IgD-negative memory B cell (primary cell): Measurements from ENCODE around the gene RERE. TPM values are rescaled to one million over a fixed set of nuclear protein-coding genes. Genes with fewer than 3 reads are reported as not detected.
A peak's percentile ranks its signal among the peaks of the same experiment; 100 is the strongest.

Experiments
- H3K27ac Mint-ChIP-seq, 3 donors: one replicate each; pipeline ENCODE4 v1.8.0; 2020 to 2022; ENCODE audit warnings: mild to moderate bottlenecking in 3 of 3, mixed read lengths in 3 of 3, moderate library complexity in 1 of 3
- H3K27me3 Mint-ChIP-seq: one replicate; pipeline ENCODE4 v1.8.0; 2021; ENCODE audit warnings: mixed read lengths
- H3K36me3 Mint-ChIP-seq: one replicate; pipeline ENCODE4 v1.8.0; 2020; ENCODE audit warnings: mild to moderate bottlenecking, mixed read lengths
- H3K4me1 Mint-ChIP-seq, 3 donors: one replicate each; pipeline ENCODE4 v1.8.0; 2020 to 2022; ENCODE audit warnings: mixed read lengths in 3 of 3, mild to moderate bottlenecking in 1 of 3
- H3K4me3 Mint-ChIP-seq, 4 donors: one replicate each; pipeline ENCODE4 v1.8.0; 2020 to 2022; ENCODE audit warnings: mild to moderate bottlenecking in 4 of 4, mixed read lengths in 4 of 4, moderate library complexity in 3 of 4
- H3K9me3 Mint-ChIP-seq, 3 donors: one replicate each; pipeline ENCODE4 v1.8.0; 2020 to 2021; ENCODE audit warnings: mixed read lengths in 3 of 3, mild to moderate bottlenecking in 1 of 3
- polyA plus RNA-seq: library from polyadenylated mRNA; unstranded; fragments of 300-500 nt; fragmentation: Illumina TruSeq; gene quantifications from one replicate; pipeline ENCODE4 v1.2.3, GENCODE V29; 2021

The RERE gene
- polyA plus RNA-seq, 1 donor from 2014 or later = 24.9 TPM

DNA sequence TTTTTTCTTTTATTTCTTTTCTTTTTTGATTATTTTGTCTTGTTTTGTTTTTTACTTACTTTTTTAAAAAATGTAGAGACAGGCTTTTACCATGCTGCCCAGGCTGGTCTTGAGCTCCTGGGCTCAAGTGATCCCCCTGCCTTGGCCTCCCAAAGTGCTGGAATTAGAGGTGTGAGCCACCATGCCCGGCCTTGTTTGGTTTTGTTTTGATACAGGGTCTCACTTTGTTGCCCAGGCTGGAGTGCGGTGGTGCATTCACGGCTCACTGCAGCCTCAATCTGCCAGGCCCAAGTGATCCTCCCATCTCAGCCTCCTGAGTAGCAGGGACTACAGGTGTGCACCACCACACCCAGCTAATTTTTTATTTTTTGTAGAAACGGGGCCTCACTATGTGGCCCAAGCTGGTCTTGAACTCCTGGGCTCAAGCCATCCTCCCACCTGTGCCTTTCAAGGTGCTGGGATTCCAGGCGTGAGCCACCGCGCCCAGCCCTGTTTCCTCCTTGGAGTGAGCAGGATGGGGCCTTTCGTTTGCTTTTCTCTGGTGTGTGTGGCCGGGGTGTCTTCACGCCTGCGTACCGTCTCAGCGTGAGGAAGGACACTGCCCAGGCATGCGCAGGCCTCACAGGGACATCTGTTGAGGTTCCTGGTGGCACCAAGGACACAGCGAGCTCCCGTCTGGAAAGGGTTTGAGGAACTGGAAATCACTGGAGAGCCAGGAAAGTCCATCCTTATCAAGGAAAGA lies 484.0 kb downstream of the RERE start:
- H3K27me3 Mint-ChIP-seq = no peaks in the 10 kb centered on the region

DNA sequence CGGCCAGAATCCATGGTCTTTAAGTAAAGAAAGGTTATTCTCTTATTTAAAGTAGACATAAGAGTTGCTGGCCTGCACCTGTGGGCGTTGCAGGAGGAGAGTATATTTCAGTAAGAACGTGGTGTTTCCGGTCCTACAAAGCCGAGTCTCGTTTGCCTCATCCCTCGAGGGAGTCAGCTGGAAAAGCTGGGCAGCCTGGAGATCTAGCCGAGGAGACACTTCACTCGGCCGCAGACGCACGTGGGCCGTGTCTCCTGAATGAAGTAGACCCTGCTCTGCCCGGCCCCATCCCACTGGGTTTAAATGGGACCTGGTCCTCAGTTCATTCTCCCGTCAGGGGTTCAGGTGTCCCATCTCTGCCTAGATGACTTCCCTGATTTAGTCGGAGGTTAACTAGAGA lies 484.6 kb downstream of the RERE start:
- Mint-ChIP-seq H3K27me3 (no peaks in the 10 kb centered on the region), H3K9me3 (peaks cover 0 to 4% (median 2%) of the 10 kb centered on the region in 3 donors), H3K36me3 (peaks cover 1% of the 10 kb centered on the region), H3K27ac (no peak overlapping the region), H3K4me1 (no peaks in the 10 kb centered on the region), H3K4me3 (no peak overlapping the region)

More for the DNA sequence above, 484.0 kb downstream of the RERE start:
- H3K4me3 Mint-ChIP-seq = no peak overlapping the region
- no peaks in the 10 kb centered on the region for H3K4me1 Mint-ChIP-seq
- no peak overlapping the region for H3K27ac Mint-ChIP-seq
- H3K36me3 Mint-ChIP-seq = peaks cover 1% of the 10 kb centered on the region
- H3K9me3 Mint-ChIP-seq = peaks cover 0 to 4% (median 2%) of the 10 kb centered on the region in 3 donors

DNA sequence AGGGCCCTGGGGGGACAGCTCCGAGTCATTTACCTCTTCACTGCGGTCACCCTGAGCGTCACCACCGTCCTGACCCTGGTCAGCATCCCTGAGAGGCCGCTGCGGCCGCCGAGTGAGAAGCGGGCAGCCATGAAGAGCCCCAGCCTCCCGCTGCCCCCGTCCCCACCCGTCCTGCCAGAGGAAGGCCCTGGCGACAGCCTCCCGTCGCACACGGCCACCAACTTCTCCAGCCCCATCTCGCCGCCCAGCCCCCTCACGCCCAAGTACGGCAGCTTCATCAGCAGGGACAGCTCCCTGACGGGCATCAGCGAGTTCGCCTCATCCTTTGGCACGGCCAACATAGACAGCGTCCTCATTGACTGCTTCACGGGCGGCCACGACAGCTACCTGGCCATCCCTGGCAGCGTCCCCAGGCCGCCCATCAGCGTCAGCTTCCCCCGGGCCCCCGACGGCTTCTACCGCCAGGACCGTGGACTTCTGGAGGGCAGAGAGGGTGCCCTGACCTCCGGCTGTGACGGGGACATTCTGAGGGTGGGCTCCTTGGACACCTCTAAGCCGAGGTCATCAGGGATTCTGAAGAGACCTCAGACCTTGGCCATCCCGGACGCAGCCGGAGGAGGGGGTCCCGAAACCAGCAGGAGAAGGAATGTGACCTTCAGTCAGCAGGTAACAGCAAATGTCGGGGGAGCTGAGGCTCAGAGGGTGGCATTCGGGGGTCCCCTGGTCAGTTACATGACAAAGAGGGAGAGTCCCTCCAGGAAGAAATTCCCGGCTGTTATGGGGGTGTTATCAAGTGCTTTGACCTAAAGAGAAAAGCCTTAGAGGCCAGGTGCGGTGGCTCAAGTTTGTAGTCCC lies 486.9 kb downstream of the RERE start:
- Mint-ChIP-seq H3K27me3 (no peaks in the 10 kb centered on the region), H3K4me1 (no peaks in the 10 kb centered on the region), H3K4me3 (no peak overlapping the region), H3K9me3 (no peaks in the 10 kb centered on the region), H3K27ac (peak overlapping the region in 1 of 3 donors; percentile 71), H3K36me3 (no peaks in the 10 kb centered on the region)

DNA sequence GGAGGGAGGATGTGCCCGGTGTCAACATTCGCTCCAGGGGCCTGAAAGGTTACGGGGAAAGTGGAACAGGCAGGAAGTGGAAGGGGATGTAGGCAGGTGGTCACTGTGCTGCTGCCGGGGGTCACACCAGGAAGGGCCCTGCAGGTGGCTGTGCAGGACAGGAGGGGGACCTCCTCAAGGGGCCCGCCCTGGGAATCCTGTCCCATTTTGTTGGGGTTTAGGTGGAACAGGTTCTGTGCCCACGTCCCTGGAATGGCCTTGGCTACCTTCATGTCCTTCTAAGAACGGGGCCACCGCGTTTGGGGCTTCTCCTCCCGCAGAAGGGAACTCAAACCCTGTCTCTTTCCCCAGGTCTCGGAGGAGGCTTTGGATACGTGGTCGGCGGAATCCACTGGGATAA lies 487.6 kb downstream of the RERE start:
- H3K36me3 Mint-ChIP-seq = no peaks in the 10 kb centered on the region
- no peaks in the 10 kb centered on the region for H3K4me1 Mint-ChIP-seq
- H3K9me3 Mint-ChIP-seq = no peaks in the 10 kb centered on the region
- no peaks in the 10 kb centered on the region for H3K27me3 Mint-ChIP-seq
- peak overlapping the region in 1 of 3 donors; percentile 53 for H3K27ac Mint-ChIP-seq
- H3K4me3 Mint-ChIP-seq = no peak overlapping the region

DNA sequence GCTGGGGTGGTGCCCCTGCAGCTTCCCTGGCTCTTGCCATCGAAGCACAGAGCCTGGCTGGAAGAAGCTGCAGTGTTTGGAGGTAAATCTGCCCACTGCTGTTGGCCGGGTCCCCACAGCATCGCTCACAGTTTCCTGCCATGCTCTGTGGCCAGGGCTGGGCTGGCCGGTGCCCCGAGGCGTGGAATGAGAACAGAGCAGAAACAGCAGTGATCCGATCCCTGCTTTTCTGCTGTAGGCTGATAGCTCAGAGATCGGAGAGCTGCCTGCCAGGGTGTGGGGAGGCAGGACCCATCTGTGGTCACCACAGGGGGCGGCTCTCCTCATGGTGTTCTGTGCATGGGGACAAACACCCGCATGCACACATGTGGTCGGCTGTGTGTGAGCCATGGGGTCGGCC lies 488.0 kb downstream of the RERE start:
- Mint-ChIP-seq H3K27me3 (no peaks in the 10 kb centered on the region), H3K4me3 (no peak overlapping the region), H3K9me3 (no peaks in the 10 kb centered on the region), H3K27ac (peak overlapping the region in 1 of 3 donors; percentile 53), H3K36me3 (no peaks in the 10 kb centered on the region), H3K4me1 (no peaks in the 10 kb centered on the region)

DNA sequence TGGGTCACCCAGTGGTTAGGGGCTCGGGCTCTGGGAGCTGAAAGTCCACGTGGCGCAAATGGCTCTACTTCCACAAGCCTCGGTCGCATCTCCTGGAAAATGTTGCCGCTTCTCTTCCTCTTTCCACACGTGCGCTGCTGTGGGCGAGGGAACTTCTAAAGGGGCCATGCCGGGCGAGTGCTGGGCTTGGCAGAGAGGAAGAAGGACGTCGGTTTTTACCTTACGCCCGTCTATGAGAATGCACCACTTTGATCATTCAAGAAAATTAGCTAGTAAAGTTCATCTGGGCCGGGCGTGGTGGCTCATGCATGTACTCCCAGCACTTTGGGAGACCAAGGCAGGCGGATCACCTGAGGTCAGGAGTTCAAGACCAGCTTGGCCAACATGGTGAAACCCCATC lies 489.2 kb downstream of the RERE start:
- no peak overlapping the region for H3K4me3 Mint-ChIP-seq
- H3K27me3 Mint-ChIP-seq = no peaks in the 10 kb centered on the region

DNA sequence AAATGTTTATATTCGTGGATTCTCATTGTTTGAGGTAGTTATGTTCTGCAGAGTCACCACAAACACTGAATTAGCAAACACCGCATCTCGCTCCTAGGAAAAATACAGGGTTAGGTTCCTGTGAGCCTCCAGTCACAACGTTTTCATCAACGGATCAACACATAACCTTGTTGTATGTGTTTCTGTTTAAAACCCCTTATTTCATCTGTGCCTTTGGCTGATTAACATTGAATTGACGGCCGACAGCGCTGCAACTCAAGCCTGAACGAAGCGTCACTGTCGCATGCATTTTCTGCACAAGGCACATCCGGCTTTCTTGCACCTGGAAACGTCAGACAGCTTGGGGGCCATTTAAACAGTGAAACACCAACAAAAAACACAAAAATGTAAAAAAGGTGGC lies 491.2 kb downstream of the RERE start:
- Mint-ChIP-seq H3K4me3 (no peak overlapping the region), H3K36me3 (no peaks in the 10 kb centered on the region), H3K27ac (no peak overlapping the region), H3K4me1 (no peaks in the 10 kb centered on the region), H3K27me3 (no peaks in the 10 kb centered on the region), H3K9me3 (no peaks in the 10 kb centered on the region)

More for the DNA sequence above, 489.2 kb downstream of the RERE start:
- Mint-ChIP-seq H3K36me3 (no peaks in the 10 kb centered on the region), H3K9me3 (no peaks in the 10 kb centered on the region), H3K4me1 (no peaks in the 10 kb centered on the region), H3K27ac (no peak overlapping the region)

DNA sequence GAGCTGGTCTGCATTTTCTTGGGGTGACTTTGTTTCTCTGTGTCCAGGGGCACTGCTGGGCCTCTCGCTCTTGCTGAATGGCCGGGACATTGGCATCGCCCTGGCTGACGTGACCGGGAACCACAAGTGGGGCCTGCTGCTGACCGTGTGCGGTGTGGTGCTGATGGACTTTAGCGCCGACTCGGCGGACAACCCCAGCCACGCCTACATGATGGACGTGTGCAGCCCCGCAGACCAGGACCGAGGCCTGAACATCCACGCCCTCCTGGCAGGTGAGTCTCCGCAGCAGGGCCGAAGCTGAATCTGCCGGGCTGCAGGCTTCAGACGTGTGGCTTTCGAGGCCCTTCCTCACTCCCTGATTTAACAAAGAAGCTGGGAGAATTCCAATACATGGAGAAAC lies 491.7 kb downstream of the RERE start:
- H3K4me3 Mint-ChIP-seq = no peak overlapping the region
- H3K27ac Mint-ChIP-seq = no peak overlapping the region
- H3K36me3 Mint-ChIP-seq = no peaks in the 10 kb centered on the region
- no peaks in the 10 kb centered on the region for H3K27me3 Mint-ChIP-seq
- no peaks in the 10 kb centered on the region for H3K9me3 Mint-ChIP-seq
- H3K4me1 Mint-ChIP-seq = no peaks in the 10 kb centered on the region

DNA sequence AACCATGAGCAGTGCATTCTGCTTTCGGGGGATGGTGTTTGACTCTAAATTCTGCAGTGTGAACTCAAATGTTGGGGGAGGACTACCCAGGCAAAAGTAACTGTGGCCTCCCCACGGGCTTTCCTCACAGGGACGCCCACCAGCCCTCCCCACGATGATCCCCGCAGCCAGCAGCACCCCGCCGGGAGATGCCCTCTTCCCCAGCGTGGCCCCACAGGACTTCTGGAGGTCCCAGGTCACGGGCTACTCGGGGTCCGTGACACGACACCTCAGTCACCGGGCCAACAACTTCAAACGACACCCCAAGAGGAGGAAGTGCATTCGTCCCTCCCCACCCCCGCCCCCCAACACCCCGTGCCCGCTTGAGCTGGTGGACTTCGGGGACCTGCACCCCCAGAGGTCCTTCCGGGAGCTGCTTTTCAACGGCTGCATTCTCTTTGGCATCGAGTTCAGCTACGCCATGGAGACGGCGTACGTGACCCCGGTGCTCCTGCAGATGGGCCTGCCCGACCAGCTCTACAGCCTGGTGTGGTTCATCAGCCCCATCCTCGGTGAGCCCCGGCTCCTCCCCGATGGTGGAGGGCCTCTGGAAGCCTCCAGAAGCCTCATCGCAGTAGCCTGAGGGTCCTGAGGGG lies 493.1 kb downstream of the RERE start:
- peaks cover 2% of the 10 kb centered on the region for H3K27me3 Mint-ChIP-seq
- H3K4me3 Mint-ChIP-seq = no peak overlapping the region
- H3K9me3 Mint-ChIP-seq = no peaks in the 10 kb centered on the region
- no peaks in the 10 kb centered on the region for H3K36me3 Mint-ChIP-seq
- H3K27ac Mint-ChIP-seq = no peak overlapping the region
- H3K4me1 Mint-ChIP-seq = peaks cover 0 to 2% (median 1%) of the 10 kb centered on the region in 3 donors

DNA sequence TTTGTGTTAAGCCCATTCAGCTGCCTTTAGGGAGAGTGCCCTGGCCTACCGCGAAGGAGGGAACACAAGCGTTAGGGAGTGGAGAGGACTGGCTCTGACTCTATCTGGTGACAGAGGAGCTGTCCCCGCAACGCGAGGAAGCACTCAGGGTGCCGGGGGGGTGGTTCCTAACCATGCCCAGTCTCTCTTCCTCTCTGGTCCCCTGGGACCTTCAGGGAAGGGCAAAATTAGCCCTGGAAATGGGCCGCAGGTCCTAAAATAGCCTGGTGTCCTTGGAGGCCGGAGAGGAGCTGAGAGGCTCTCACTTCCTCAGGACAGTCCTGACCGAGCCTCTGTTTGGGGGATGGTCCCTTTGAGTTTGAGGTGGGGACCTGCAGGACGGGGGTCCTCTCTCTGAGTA lies 493.7 kb downstream of the RERE start:
- Mint-ChIP-seq H3K4me1 (peaks cover 2 to 5% (median 4%) of the 10 kb centered on the region in 3 donors), H3K4me3 (no peak overlapping the region), H3K36me3 (no peaks in the 10 kb centered on the region), H3K27me3 (peaks cover 6% of the 10 kb centered on the region), H3K27ac (no peak overlapping the region), H3K9me3 (no peaks in the 10 kb centered on the region)

DNA sequence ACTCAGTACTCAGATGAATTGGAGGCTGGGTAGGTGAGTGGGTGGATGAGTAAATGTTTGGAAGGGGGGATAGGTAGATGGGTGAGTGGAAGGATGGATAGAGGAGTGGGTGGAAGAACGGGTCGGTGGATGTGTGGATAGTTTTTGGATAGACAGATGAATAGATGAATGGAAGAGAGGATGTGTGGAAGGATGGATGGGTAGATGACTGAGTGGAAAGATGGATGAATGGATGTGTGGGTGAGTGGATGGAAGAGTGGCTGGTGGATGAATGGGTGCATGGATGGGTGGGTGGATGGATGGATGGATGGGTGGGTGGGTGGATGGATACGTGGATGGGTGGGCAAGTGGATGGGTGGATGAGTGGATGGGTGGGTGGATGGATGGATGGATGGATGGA lies 495.8 kb downstream of the RERE start:
- peaks cover 9% of the 10 kb centered on the region for H3K27me3 Mint-ChIP-seq
- no peaks in the 10 kb centered on the region for H3K36me3 Mint-ChIP-seq
- no peaks in the 10 kb centered on the region for H3K9me3 Mint-ChIP-seq
- peaks cover 6 to 11% (median 9%) of the 10 kb centered on the region in 3 donors for H3K4me1 Mint-ChIP-seq
- H3K4me3 Mint-ChIP-seq = no peak overlapping the region
- peak overlapping the region in 1 of 3 donors; percentile 82 for H3K27ac Mint-ChIP-seq

DNA sequence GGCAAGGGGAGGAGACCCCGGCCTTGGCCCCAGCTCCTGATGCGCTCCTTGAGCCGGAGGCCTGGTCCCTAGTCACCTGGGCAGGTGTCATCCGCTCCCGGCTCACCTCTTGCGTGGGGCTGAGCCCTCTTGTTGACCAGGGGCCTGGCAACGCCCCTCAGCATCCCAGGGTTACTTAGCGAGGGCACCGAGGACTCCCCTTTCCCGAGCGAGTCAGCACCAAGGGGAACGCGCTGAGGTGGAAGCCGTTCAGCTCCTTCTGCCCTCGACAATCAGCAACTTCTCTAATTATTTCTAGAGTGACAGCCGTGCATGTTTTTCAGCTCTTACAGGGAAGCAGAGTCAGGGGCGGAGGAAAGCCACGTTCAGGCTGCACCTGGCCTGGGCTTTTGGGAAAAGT lies 499.0 kb downstream of the RERE start:
- H3K27me3 Mint-ChIP-seq = peaks cover 36% of the 10 kb centered on the region
- no peaks in the 10 kb centered on the region for H3K36me3 Mint-ChIP-seq
- H3K27ac Mint-ChIP-seq = no peak overlapping the region
- peak overlapping the region; percentile 76 to 94 (median 82) for H3K4me3 Mint-ChIP-seq
- no peaks in the 10 kb centered on the region for H3K9me3 Mint-ChIP-seq
- peaks cover 6 to 14% (median 12%) of the 10 kb centered on the region in 3 donors for H3K4me1 Mint-ChIP-seq

DNA sequence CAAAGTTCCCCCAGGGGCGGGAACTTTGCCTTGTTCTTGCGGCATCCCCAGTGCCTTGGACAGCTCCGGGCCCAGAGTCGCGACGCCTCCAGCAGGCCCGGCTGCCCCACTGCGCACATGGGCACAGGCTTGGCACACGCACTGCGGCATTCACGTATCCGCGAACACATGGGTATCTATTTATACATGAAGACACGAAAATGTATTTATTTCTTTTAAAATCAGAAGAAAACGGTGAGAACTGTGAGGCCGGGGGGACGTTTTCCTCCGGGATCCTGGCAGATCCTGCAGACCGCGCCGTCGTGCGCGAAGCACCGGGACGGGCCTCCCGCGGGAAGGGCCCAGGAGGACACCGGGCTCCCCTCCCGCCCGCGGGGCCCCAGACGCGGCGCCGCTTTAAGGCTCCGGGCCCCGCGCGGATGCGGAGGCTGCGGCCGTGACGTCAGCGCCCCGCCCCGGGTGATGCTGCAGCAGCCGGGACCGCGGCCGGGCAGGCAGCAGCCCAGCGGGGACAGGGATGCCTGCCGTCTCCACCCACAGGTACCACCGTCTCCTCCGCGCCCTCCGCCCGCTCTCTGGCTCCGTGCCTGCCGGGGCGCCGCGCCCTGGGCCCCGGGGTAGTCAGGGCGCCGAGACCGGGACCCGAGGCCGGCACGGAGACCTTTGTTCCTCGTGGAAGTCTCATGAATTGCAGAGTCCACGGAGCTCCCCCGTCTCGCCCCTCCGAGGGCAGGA lies 499.6 kb downstream of the RERE start, which contains the start of gene SLC45A1:
Gene SLC45A1, plus strand, starts transcription at position 468 of the 735 bp plus-strand sequence. CDS start 6,216 bp downstream, outside the sequence.
- H3K4me3 Mint-ChIP-seq = peak within 1 kb of the TSS; percentile 77 to 94 (median 86)
- H3K4me1 Mint-ChIP-seq = peaks cover 6 to 14% (median 12%) of the 10 kb centered on the region in 3 donors
- peaks cover 36% of the 10 kb centered on the region for H3K27me3 Mint-ChIP-seq
- H3K9me3 Mint-ChIP-seq = no peaks in the 10 kb centered on the region
- no peaks in the 10 kb centered on the region for H3K36me3 Mint-ChIP-seq
- peak within 1 kb of the TSS in 1 of 3 donors; percentile 67 for H3K27ac Mint-ChIP-seq
